Naive thymus-derived CD8-positive, alpha-beta T cell (primary cell): Measurements from ENCODE around the gene TICRR. TPM values are rescaled to one million over a fixed set of nuclear protein-coding genes. Genes with fewer than 3 reads are reported as not detected.
A peak's percentile ranks its signal among the peaks of the same experiment; 100 is the strongest.

Experiments used
- ATAC-seq, 2 donors: fragments of 150-1000 bp; cut with Tn5 transposase in 1 of 2; sonication (Bioruptor Pico), chemical (Tn5 transposase) in 1 of 2; 1 replicate in 1 of 2; 2 replicates in 1 of 2; pipeline ENCODE4 v1.10.0; 2021; ENCODE audit warnings: mild to moderate bottlenecking in 2 of 2, moderate library complexity in 2 of 2
- POLR2A ChIA-PET: fragments of 350-600 bp; sonication (Branson Sonifier 250); formaldehyde crosslinking; loops from one replicate; lab custom pipeline; 2021; ENCODE audit warnings: antibody characterized with exemption; lab: Charles Lee
- DNase-seq, 10 donors: peaks; one replicate each; pipeline versions ENCODE4 v3.0.0 to v3.0.0-alpha.2; 2020 to 2022
- H3K27ac Mint-ChIP-seq, 10 donors: one replicate each; pipeline ENCODE4 v1.8.0; 2020 to 2022; ENCODE audit warnings: mild to moderate bottlenecking in 10 of 10, mixed read lengths in 10 of 10, moderate library complexity in 4 of 10, inconsistent platforms in 1 of 10
- H3K27me3 Mint-ChIP-seq, 5 donors: one replicate each; pipeline ENCODE4 v1.8.0; 2021 to 2022; ENCODE audit warnings: mixed read lengths in 5 of 5
- H3K36me3 Mint-ChIP-seq, 3 donors: one replicate each; pipeline ENCODE4 v1.8.0; 2020 to 2022; ENCODE audit warnings: mixed read lengths in 3 of 3, mild to moderate bottlenecking in 2 of 3, inconsistent platforms in 1 of 3
- H3K4me1 Mint-ChIP-seq, 4 donors: one replicate each; pipeline ENCODE4 v1.8.0; 2021 to 2022; ENCODE audit warnings: mixed read lengths in 4 of 4
- H3K4me3 Mint-ChIP-seq, 10 donors: one replicate each; pipeline ENCODE4 v1.8.0; 2020 to 2022; ENCODE audit warnings: mild to moderate bottlenecking in 10 of 10, mixed read lengths in 10 of 10, moderate library complexity in 6 of 10, inconsistent platforms in 1 of 10
- H3K9me3 Mint-ChIP-seq, 9 donors: one replicate each; pipeline ENCODE4 v1.8.0; 2020 to 2022; ENCODE audit warnings: mixed read lengths in 9 of 9, mild to moderate bottlenecking in 3 of 9, inconsistent platforms in 1 of 9, moderate library complexity in 1 of 9
- polyA plus RNA-seq, 3 donors: library from polyadenylated mRNA; unstranded; fragments of 300-500 nt; fragmentation: Illumina TruSeq; gene quantifications; one replicate each; pipeline ENCODE4 v1.2.3, GENCODE V29; 2021
- total RNA-seq, 8 experiments: library from RNA in 2 of 8; stranded (reverse) in 2 of 8; gene quantifications; one replicate each; pipeline ENCODE4 v1.2.3 and lab custom pipeline; 2021 to 2026

Gene TICRR
- total and polyA plus RNA-seq, 5 experiments from 2014 or later: 0.05 to 0.16 TPM; not detected in 3

GRCh38 chr15:89654847-89655805 is 79.9 kb downstream of the TICRR start, which contains the start of gene KIF7:
TSS of gene KIF7 (minus strand) at chr15:89655467. CDS start at chr15:89652930, 2,537 bp downstream.
- peaks cover 7 to 17% (median 15%) of the 10 kb centered on the region in 4 donors for H3K4me1 Mint-ChIP-seq
- no peaks in the 10 kb centered on the region for H3K9me3 Mint-ChIP-seq
- DNase-seq (no peak), ATAC-seq (peak; percentile 44 to 62)
- H3K4me3 Mint-ChIP-seq: peak within 1 kb of the TSS; percentile 62 to 84 (median 78)
- peak within 1 kb of the TSS in 2 of 10 donors; percentile 31 to 65 for H3K27ac Mint-ChIP-seq
- POLR2A ChIA-PET: no interaction called here
- peaks cover 21 to 60% (median 30%) of the 10 kb centered on the region in 5 donors for H3K27me3 Mint-ChIP-seq
- H3K36me3 Mint-ChIP-seq: no peaks in the 10 kb centered on the region

DNA sequence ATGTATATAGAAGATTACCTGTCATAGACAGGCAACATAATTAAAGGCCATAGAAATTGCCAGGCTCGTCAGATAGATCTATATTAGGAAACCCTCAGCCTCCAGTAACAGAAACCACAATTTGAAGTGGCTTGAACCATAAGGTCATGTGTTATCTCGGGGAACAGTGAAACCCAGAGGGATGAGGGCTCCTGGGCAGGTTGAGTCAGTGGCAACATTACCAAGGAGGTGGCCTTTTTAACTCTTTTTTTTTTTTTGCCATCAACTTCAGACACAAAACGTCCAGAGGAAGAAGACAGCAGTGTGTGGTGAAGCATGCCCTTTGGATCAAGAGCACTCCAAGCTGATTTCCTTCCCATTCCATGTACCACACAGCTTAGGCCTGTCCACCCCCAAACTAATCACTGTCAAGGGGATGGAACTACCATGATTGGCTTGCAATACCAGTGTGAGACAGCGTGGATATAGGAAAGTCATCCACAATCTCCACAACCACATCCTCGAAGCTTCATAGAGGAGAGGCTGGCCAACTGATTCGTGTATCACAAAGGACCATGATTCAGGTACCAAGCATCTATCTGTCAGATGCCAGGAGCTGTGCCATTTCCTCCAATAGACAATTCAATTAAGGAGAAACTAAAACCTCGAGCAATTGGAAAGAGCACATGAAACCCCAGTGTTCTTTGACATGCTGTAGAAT is 81.0 kb downstream of the TICRR start:
- H3K4me1 Mint-ChIP-seq: peaks cover 7 to 17% (median 15%) of the 10 kb centered on the region in 4 donors
- peaks cover 23 to 71% (median 35%) of the 10 kb centered on the region in 5 donors for H3K27me3 Mint-ChIP-seq
- H3K36me3 Mint-ChIP-seq: no peaks in the 10 kb centered on the region
- no peak overlapping the region for H3K27ac Mint-ChIP-seq
- DNase-seq (no peak), ATAC-seq (no peak)
- no peaks in the 10 kb centered on the region for H3K9me3 Mint-ChIP-seq
- peak overlapping the region in 9 of 10 donors; percentile 72 to 84 (median 78) for H3K4me3 Mint-ChIP-seq
- POLR2A ChIA-PET: no interaction called here

DNA sequence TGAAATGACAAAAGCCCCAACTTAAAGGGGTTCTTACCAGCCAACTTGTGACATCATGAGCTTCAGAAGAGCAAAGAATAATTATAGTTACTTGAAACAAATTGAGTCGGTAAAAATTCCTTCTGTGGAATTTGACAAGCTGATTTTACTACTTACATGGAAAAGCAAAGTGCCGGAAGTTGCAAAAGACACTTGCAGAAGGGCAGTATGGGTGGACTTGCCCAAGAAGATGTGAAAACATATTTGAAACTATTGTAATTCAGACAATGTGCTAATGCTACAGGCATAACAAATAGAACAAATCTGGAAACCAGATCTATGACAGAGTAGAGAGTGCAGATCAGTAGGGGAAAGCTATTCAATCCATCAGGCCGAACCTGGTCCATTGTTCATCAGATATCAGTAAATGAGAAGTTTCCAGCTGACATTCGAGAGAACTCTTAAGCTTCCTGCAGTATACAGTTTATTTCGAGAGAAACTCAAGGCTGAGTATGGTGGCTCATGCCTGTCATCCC is 82.5 kb downstream of the TICRR start:
- no peak for DNase-seq
- no peak overlapping the region for H3K4me3 Mint-ChIP-seq
- peaks cover 29 to 69% (median 34%) of the 10 kb centered on the region in 5 donors for H3K27me3 Mint-ChIP-seq
- POLR2A ChIA-PET: no interaction called here
- H3K36me3 Mint-ChIP-seq: no peaks in the 10 kb centered on the region
- H3K4me1 Mint-ChIP-seq: peaks cover 7 to 17% (median 15%) of the 10 kb centered on the region in 4 donors
- H3K27ac Mint-ChIP-seq: no peak overlapping the region
- ATAC-seq: no peak
- H3K9me3 Mint-ChIP-seq: no peaks in the 10 kb centered on the region

GRCh38 chr15:89659295-89659694 is 84.0 kb downstream of the TICRR start:
- Mint-ChIP-seq H3K9me3 (no peaks in the 10 kb centered on the region), H3K4me1 (peaks cover 6 to 14% (median 13%) of the 10 kb centered on the region in 4 donors), H3K27ac (no peak overlapping the region), H3K36me3 (no peaks in the 10 kb centered on the region), H3K27me3 (peaks cover 24 to 60% (median 26%) of the 10 kb centered on the region in 5 donors), H3K4me3 (no peak overlapping the region)
- ATAC-seq (no peak), DNase-seq (no peak)
- POLR2A ChIA-PET: no interaction called here

GRCh38 chr15:89660556-89660955 is 85.3 kb downstream of the TICRR start:
- Mint-ChIP-seq H3K9me3 (no peaks in the 10 kb centered on the region), H3K4me3 (no peak overlapping the region), H3K27me3 (peaks cover 26 to 56% (median 28%) of the 10 kb centered on the region in 5 donors), H3K27ac (no peak overlapping the region), H3K4me1 (peaks cover 1 to 15% (median 10%) of the 10 kb centered on the region in 4 donors), H3K36me3 (no peaks in the 10 kb centered on the region)
- no peak for DNase-seq
- POLR2A ChIA-PET: no interaction called here
- no peak for ATAC-seq

- H3K27ac Mint-ChIP-seq: no peak overlapping the region
- no peaks in the 10 kb centered on the region for H3K9me3 Mint-ChIP-seq
- peaks cover 19 to 67% (median 33%) of the 10 kb centered on the region in 5 donors for H3K27me3 Mint-ChIP-seq
- no peak overlapping the region for H3K4me3 Mint-ChIP-seq
- DNase-seq (no peak), ATAC-seq (no peak)
- H3K4me1 Mint-ChIP-seq: peaks cover 0 to 9% (median 6%) of the 10 kb centered on the region in 4 donors
- POLR2A ChIA-PET: no interaction called here
- no peaks in the 10 kb centered on the region for H3K36me3 Mint-ChIP-seq
Observed at GRCh38 chr15:89662893-89663626, 87.8 kb downstream of the TICRR start.

- POLR2A ChIA-PET: no interaction called here
- Mint-ChIP-seq H3K4me3 (peak overlapping the region in 5 of 10 donors; percentile 20 to 76 (median 57)), H3K4me1 (peaks cover 0 to 9% (median 6%) of the 10 kb centered on the region in 4 donors), H3K27me3 (peaks cover 17 to 63% (median 33%) of the 10 kb centered on the region in 5 donors), H3K9me3 (no peaks in the 10 kb centered on the region), H3K36me3 (no peaks in the 10 kb centered on the region), H3K27ac (no peak overlapping the region)
- DNase-seq: no peak
- no peak for ATAC-seq
Observed at GRCh38 chr15:89664441-89665350, 89.4 kb downstream of the TICRR start.

DNA sequence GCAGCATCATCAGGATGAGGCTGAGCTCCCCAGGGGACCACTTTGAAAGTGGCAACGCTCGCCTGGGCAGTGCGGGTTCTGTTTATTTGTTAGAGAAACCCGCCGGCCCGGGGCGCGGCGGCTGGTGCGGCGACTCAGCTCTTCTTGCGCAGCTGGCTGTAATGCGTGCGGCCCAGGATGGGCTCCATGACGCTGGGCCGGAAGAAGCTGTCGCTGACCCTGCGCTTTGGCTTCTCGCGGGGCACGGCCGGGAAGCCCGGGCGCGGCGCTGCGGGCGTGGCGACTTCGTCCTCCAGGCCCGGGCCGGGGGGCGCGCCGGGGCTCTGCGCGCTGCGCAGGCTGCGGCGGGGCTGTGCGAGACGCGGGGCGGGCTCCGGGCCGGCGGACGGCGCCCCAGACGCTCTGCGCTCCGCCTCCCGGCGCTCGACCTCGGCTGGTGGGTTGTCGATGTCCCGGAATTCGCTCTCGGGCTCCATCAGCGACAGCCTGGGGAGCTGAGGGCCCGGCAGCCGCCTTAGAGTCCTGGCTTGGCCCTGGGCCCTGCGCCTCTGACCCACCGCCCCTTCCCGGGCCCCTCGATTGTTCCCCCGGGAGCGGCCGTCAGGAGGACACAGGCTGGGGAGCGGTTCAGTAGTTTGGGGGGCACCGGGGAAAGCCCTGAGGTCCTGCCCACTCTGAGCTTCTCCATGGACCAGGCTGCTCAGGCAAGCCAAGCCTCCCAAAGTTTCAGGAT is 90.3 kb downstream of the TICRR start:
- H3K9me3 Mint-ChIP-seq: no peaks in the 10 kb centered on the region
- H3K4me3 Mint-ChIP-seq: no peak overlapping the region
- POLR2A ChIA-PET: no interaction called here
- no peaks in the 10 kb centered on the region for H3K36me3 Mint-ChIP-seq
- ATAC-seq (no peak), DNase-seq (no peak)
- H3K4me1 Mint-ChIP-seq: peaks cover 0 to 9% (median 6%) of the 10 kb centered on the region in 4 donors
- no peak overlapping the region for H3K27ac Mint-ChIP-seq
- H3K27me3 Mint-ChIP-seq: peaks cover 15 to 54% (median 27%) of the 10 kb centered on the region in 5 donors

- no peaks in the 10 kb centered on the region for H3K9me3 Mint-ChIP-seq
- H3K27me3 Mint-ChIP-seq: peaks cover 13 to 48% (median 25%) of the 10 kb centered on the region in 5 donors
- peaks cover 0 to 9% (median 6%) of the 10 kb centered on the region in 4 donors for H3K4me1 Mint-ChIP-seq
- H3K36me3 Mint-ChIP-seq: no peaks in the 10 kb centered on the region
- H3K4me3 Mint-ChIP-seq: no peak overlapping the region
- no peak overlapping the region for H3K27ac Mint-ChIP-seq
- DNase-seq (no peak), ATAC-seq (no peak)
- POLR2A ChIA-PET: no interaction called here
Observed at GRCh38 chr15:89666184-89666857, 91.1 kb downstream of the TICRR start.

DNA sequence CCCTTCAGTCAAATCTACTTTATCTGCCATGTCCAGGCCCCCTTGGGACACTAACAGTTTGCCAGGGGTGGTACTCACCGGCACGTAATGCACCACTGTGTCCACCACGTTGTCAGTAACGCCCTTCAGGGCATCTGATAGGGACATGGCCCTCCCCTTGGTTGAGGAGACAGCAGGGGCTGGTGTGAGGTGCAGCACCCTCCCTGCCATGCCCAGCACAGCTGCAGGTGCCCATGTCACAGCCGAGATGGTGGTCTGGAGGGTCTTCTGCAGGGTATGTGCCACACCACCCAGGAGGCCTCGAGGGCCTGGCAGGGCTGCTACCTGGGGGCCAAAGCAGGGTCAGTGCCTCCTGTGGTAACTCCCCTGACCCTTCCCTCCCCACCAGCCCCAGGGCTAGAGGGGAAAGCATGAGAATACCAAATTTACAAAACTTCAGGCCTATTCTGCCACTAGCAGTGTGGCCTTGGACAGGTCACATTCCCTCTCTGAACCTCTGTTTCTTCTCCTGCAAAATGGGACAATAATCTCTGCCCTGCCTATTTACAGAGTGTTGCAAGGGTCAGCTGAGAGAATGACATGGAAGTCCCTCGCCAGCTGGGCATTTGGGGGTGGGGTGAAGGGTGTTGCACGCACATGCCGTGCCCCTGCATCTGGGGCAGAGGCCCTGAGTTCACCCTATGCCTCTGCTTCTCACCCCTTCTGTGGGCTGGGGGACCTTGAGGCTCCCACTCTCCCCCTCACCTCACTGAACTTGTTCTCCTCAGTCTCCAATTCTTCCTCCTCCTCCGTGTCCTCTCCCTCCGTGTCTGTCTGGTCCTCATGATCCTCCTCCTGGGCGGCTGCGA is 91.8 kb downstream of the TICRR start:
- ATAC-seq: no peak
- H3K27me3 Mint-ChIP-seq: peaks cover 11 to 46% (median 25%) of the 10 kb centered on the region in 5 donors
- POLR2A ChIA-PET: no interaction called here
- H3K36me3 Mint-ChIP-seq: no peaks in the 10 kb centered on the region
- H3K4me3 Mint-ChIP-seq: no peak overlapping the region
- peaks cover 4 to 10% (median 8%) of the 10 kb centered on the region in 4 donors for H3K4me1 Mint-ChIP-seq
- H3K27ac Mint-ChIP-seq: no peak overlapping the region
- no peaks in the 10 kb centered on the region for H3K9me3 Mint-ChIP-seq
- no peak for DNase-seq
